PC-9 (cell line): ENCODE results near the gene PHC2. TPM values are rescaled to one million over a fixed set of nuclear protein-coding genes. Genes with fewer than 3 reads are reported as not detected.

Experiments used
- BruUV-seq: library from RNA; stranded (reverse); fragments of 400-500 nt; replicated peaks from 2 replicates; lab custom pipeline; 2021; lab: Mats Ljungman, UMichigan
- CTCF ChIA-PET: fragments of 300-600 bp; sonication (Branson Sonifier 250); formaldehyde crosslinking; loops from one replicate; lab custom pipeline; 2022; ENCODE audit warnings: antibody characterized with exemption; lab: Charles Lee
- POLR2A ChIA-PET: fragments of 300-600 bp; sonication (Branson Sonifier 250); formaldehyde crosslinking; loops from one replicate; lab custom pipeline; 2022; ENCODE audit warnings: antibody characterized with exemption; ENCODE audit not compliant: unreplicated experiment; lab: Charles Lee
- DNase-seq, 2 experiments: peaks; one replicate each; pipeline versions ENCODE4 v3.0.0 to v3.0.0-alpha.2; 2015 to 2022; ENCODE audit warnings: mixed read lengths in 1 of 2
- H2AFZ ChIP-seq: fragments of 200-600 bp; sonication (generic); 2 replicates; pipeline ENCODE4 v1.8.1; 2017; ENCODE audit warnings: antibody characterized with exemption
- H3F3A ChIP-seq: fragments of 200-600 bp; sonication (generic); 2 replicates; pipeline ENCODE4 v1.8.1; 2017; ENCODE audit warnings: antibody characterized with exemption, mild to moderate bottlenecking, low read depth; ENCODE audit not compliant: insufficient read depth
- H3K27ac ChIP-seq: fragments of 200-600 bp; sonication (generic); 2 replicates; pipeline ENCODE4 v1.6.1; 2016; ENCODE audit warnings: mixed run types
- H3K27me3 ChIP-seq: fragments of 200-600 bp; sonication (generic); 2 replicates; pipeline ENCODE4 v1.6.1; 2016; ENCODE audit warnings: low read depth, mixed run types; ENCODE audit not compliant: insufficient read depth
- H3K36me3 ChIP-seq: fragments of 200-600 bp; sonication (generic); 2 replicates; pipeline ENCODE4 v1.6.1; 2016; ENCODE audit warnings: low read depth, mixed run types
- H3K4me1 ChIP-seq: fragments of 200-600 bp; sonication (generic); replicated peaks from 2 replicates; pipeline ENCODE4 v1.6.1; 2016; ENCODE audit warnings: mixed run types; ENCODE audit not compliant: insufficient read depth
- H3K4me2 ChIP-seq: fragments of 200-600 bp; sonication (generic); 2 replicates; pipeline ENCODE4 v1.6.1; 2017; ENCODE audit warnings: mixed run types
- H3K4me3 ChIP-seq: fragments of 200-600 bp; sonication (generic); 2 replicates; pipeline ENCODE4 v1.6.1; 2016; ENCODE audit warnings: mixed run types
- H3K79me2 ChIP-seq: fragments of 200-600 bp; sonication (generic); 2 replicates; pipeline ENCODE4 v1.6.1; 2017; ENCODE audit warnings: low read depth, mixed run types
- H3K9me2 ChIP-seq: fragments of 200-600 bp; sonication (generic); 2 replicates; pipeline ENCODE4 v1.8.1; 2017; ENCODE audit warnings: mild to moderate bottlenecking; ENCODE audit not compliant: insufficient read depth
- H3K9me3 ChIP-seq: fragments of 200-600 bp; sonication (generic); 2 replicates; pipeline ENCODE4 v1.8.1; 2016; ENCODE audit warnings: low read depth; ENCODE audit not compliant: insufficient read depth
- H4K20me1 ChIP-seq: fragments of 200-600 bp; sonication (generic); 2 replicates; pipeline ENCODE4 v1.8.1; 2017; ENCODE audit not compliant: insufficient read depth
- EZH2 ChIP-seq: fragments of 200-600 bp; sonication (generic); IDR thresholded peaks from 2 replicates; pipeline ENCODE4 v1.8.0; 2017; ENCODE audit warnings: antibody characterized with exemption, low read depth
- intact Hi-C: fragments of 100-400 bp; cut with micrococcal nuclease; formaldehyde crosslinking; loops from one replicate; pipeline ENCODE4 v1.10.0; 2022; ENCODE audit not compliant: unreplicated experiment
- total RNA-seq: library from RNA; stranded (reverse); gene quantifications from 2 replicates; pipeline ENCODE4 v1.2.3, GENCODE V29; 2021
- TF ChIP-seq, protein P1 (sequence below): fragments of 200-600 bp; sonication (generic); conservative IDR thresholded peaks from 2 replicates; pipeline ENCODE4 v1.6.1; 2017; ENCODE audit warnings: mixed run types, antibody characterized with exemption, mild to moderate bottlenecking, moderate library complexity

PHC2 gene
- total RNA-seq, 1 experiment from 2014 or later: 48.1 TPM

DNA sequence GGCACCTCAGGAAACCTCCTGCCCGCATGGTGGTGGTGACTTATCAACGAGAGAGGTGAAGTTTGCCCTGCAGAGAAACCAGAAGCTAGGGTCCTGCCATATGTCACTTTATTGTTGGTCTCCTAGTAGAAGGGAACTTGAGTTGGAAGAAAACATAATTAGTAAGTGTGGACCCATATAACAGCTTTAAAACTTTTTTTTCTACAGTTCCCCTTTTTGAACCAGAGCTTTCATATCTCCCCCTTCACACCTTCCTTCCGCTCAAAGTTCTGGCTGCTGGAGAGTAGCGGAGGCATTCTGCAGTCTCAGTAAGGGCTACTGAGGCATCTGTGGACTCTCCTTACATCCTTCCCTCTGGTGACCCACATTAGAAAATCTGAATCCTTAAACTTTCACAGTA, 48.9 kb downstream of the PHC2 start:
- TF ChIP-seq EZH2: no peak
- TF ChIP-seq, protein P1, sequence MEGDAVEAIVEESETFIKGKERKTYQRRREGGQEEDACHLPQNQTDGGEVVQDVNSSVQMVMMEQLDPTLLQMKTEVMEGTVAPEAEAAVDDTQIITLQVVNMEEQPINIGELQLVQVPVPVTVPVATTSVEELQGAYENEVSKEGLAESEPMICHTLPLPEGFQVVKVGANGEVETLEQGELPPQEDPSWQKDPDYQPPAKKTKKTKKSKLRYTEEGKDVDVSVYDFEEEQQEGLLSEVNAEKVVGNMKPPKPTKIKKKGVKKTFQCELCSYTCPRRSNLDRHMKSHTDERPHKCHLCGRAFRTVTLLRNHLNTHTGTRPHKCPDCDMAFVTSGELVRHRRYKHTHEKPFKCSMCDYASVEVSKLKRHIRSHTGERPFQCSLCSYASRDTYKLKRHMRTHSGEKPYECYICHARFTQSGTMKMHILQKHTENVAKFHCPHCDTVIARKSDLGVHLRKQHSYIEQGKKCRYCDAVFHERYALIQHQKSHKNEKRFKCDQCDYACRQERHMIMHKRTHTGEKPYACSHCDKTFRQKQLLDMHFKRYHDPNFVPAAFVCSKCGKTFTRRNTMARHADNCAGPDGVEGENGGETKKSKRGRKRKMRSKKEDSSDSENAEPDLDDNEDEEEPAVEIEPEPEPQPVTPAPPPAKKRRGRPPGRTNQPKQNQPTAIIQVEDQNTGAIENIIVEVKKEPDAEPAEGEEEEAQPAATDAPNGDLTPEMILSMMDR: no peak
- no peak overlapping the region for H3K4me3 ChIP-seq
- H3K36me3 ChIP-seq: no peaks in the 10 kb centered on the region
- CTCF ChIA-PET: no interaction called here
- BruUV-seq: no TSS peak
- H3K4me2 ChIP-seq: no peak overlapping the region
- peaks cover 18% of the 10 kb centered on the region; the same call in 1 of the 2 replicates for H3F3A ChIP-seq
- peaks cover 30% of the 10 kb centered on the region for H3K4me1 ChIP-seq
- H3K9me3 ChIP-seq: no peaks in the 10 kb centered on the region
- H4K20me1 ChIP-seq: no peaks in the 10 kb centered on the region
- POLR2A ChIA-PET: no interaction called here
- no peaks in the 10 kb centered on the region for H3K79me2 ChIP-seq
- H3K27me3 ChIP-seq: no peaks in the 10 kb centered on the region
- no peak for DNase-seq
- H3K27ac ChIP-seq: no peak overlapping the region
- no peaks in the 10 kb centered on the region for H3K9me2 ChIP-seq
- H2AFZ ChIP-seq: no peak overlapping the region
- intact Hi-C loops: no loop called here

DNA sequence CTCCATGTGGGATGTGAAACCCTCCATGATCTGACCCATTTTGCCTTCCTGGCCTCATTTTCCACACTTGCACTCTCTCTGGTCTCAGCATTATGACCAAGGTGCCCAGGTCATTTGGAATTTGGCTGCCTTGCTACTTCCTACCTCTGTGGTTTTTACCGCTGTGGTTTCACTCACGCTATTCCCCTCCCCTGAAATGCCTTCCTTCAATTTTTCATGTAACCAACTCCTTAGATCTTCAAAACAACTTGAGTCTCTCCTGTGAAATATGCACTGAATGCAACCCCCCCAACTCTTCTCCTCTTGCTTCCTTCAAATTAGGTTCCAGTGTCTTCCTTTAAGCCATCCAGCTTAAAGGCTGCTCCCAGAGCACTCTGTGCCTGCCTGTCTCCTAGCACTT, 50.1 kb downstream of the PHC2 start:
- H3K9me3 ChIP-seq: no peaks in the 10 kb centered on the region
- H3K27me3 ChIP-seq: no peaks in the 10 kb centered on the region
- TF ChIP-seq, protein P1: no peak
- H2AFZ ChIP-seq: no peak overlapping the region
- H3K4me1 ChIP-seq: peaks cover 39% of the 10 kb centered on the region
- CTCF ChIA-PET: no interaction called here
- POLR2A ChIA-PET: no interaction called here
- no peak overlapping the region for H3K4me3 ChIP-seq
- H4K20me1 ChIP-seq: no peaks in the 10 kb centered on the region
- H3K79me2 ChIP-seq: 0 out of 2 replicates have a peak, but pooled peaks cover 1% of the 10 kb centered on the region
- no peaks in the 10 kb centered on the region for H3K36me3 ChIP-seq
- H3K27ac ChIP-seq: no peak overlapping the region
- DNase-seq: no peak
- peaks cover 26% of the 10 kb centered on the region; the same call in 1 of the 2 replicates for H3F3A ChIP-seq
- intact Hi-C loops: no loop called here
- no TSS peak for BruUV-seq
- no peaks in the 10 kb centered on the region for H3K9me2 ChIP-seq
- no peak overlapping the region for H3K4me2 ChIP-seq

DNA sequence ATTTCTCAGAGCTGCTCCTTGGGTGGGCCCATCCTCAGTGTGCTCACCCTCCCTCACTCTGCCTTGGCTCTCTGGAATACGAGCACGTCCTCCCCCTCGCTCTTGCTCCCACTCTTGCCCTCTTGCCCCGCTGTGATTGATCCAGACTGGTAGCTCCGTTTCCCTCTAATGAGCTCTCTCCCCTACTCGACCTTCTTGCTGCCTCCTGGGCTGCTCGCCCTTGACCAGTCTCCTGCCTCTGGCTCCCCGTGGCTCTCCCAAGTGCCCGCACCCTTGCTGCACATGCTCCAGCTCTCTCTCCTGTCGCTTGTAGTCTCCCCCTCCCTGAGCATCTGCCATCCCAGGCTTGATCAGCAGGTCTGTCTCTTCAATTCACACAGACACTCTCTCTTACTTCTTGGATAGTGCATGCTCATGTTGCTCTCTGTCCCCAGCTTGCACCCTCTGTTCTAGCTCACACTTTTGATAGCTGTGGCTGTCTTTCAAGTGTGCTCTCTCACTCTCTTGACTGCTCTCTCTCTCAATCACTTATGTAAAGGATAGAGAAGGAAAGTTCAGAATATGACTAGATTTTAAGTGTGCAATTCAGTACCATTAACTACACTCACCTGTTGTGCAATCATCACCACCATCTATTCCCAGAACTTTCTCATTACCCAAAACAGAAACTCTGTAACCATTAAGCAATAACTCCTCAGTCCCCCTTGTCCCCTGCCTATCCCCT, 51.1 kb downstream of the PHC2 start:
- H3K36me3 ChIP-seq: no peaks in the 10 kb centered on the region
- no peak overlapping the region for H3K4me2 ChIP-seq
- H3K9me2 ChIP-seq: no peaks in the 10 kb centered on the region
- no peaks in the 10 kb centered on the region for H3K27me3 ChIP-seq
- DNase-seq: no peak
- peaks cover 26% of the 10 kb centered on the region; the same call in 1 of the 2 replicates for H3F3A ChIP-seq
- no peaks in the 10 kb centered on the region for H3K9me3 ChIP-seq
- no peak overlapping the region for H3K27ac ChIP-seq
- H3K4me3 ChIP-seq: no peak overlapping the region
- 0 out of 2 replicates have a peak, but pooled peaks cover 6% of the 10 kb centered on the region for H3K79me2 ChIP-seq
- no peaks in the 10 kb centered on the region for H4K20me1 ChIP-seq
- no peak overlapping the region for H2AFZ ChIP-seq
- intact Hi-C loops: loop anchor here (5.0 kb wide), 1 partner anchor 53 kb away; the partner anchor contains the start of gene PHC2
- peaks cover 37% of the 10 kb centered on the region for H3K4me1 ChIP-seq
- no TSS peak for BruUV-seq
- POLR2A ChIA-PET: no interaction called here
- CTCF ChIA-PET: no interaction called here
- no peak for TF ChIP-seq EZH2
- TF ChIP-seq, protein P1: no peak
